Muscle of leg (tissue), 11 donors: ENCODE measurements around the gene PPP2R2C. TPM values are rescaled to one million over a fixed set of nuclear protein-coding genes. Genes with fewer than 3 reads are reported as not detected.
A peak's percentile ranks its signal among the peaks of the same experiment; 100 is the strongest.

Experiments
- DNase-seq: peaks from one replicate; pipeline ENCODE4 v3.0.0; 2013
- H3K27ac ChIP-seq: one replicate; pipeline ENCODE4 v1.5.1; 2013; ENCODE audit warnings: mild to moderate bottlenecking, low read length, control low read depth
- H3K27me3 ChIP-seq: one replicate; pipeline ENCODE4 v1.6.1; 2013; ENCODE audit warnings: low read length; ENCODE audit not compliant: control insufficient read depth, insufficient read depth
- H3K36me3 ChIP-seq: one replicate; pipeline ENCODE4 v1.6.1; 2013; ENCODE audit warnings: low read length; ENCODE audit not compliant: control insufficient read depth, insufficient read depth
- H3K4me1 ChIP-seq: one replicate; pipeline ENCODE4 v1.6.1; 2013; ENCODE audit warnings: low read length; ENCODE audit not compliant: control insufficient read depth, insufficient read depth
- H3K4me3 ChIP-seq: one replicate; pipeline ENCODE4 v1.5.1; 2013; ENCODE audit warnings: low read length, control low read depth
- H3K9me3 ChIP-seq: replicated peaks from 2 replicates; pipeline ENCODE4 v1.6.1; 2013; ENCODE audit warnings: low read depth, low read length; ENCODE audit not compliant: control insufficient read depth
- WGBS: methylation state at CpG from one replicate; pipeline ENCODE4 v1.1.5; 2013; ENCODE audit warnings: missing lambda C conversion rate; ENCODE audit not compliant: insufficient coverage; 5-methylcytosine and 5-hydroxymethylcytosine counted together
- polyA plus RNA-seq, 8 donors: library from polyadenylated mRNA; unstranded; fragments of 120-200 nt; gene quantifications; one replicate each; pipeline versions ENCODE4 v1.2.1 to v1.2.3, GENCODE V29; 2013; ENCODE audit warnings: inconsistent platforms in 1 of 8, low replicate concordance in 1 of 8; ENCODE audit not compliant: insufficient read length in 8 of 8, insufficient read depth in 1 of 8
- total RNA-seq: library from RNA; stranded (reverse); fragments of 120-200 nt; gene quantifications from one replicate; pipeline ENCODE4 v1.2.4, GENCODE V29; 2013

PPP2R2C gene
- total and polyA plus RNA-seq, 9 donors: 0.09 to 3.4 (median 0.17) TPM

DNA sequence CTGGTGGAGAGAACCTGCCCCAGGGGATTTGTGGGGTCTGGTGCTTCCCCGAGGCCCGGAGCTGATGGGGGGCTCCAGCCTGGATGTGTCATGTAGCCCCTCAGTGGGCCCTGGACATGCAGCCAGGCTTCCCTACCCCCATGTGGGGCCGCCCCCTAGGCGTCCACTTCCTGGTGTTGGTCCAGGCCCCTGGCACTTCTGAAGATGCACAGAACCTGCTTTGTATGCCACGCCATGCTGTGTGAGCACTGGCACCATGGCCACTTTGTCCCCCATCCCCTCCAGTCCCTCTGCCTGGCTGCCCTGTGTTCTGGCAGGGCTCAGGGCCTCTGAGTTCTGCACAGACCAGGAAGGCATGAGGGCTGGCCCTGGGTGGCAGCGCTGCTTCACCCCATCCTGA is 173.6 kb downstream of the PPP2R2C start:
- no peaks in the 10 kb centered on the region for H3K27me3 ChIP-seq
- H3K4me1 ChIP-seq: peaks cover 7% of the 10 kb centered on the region
- no peak overlapping the region for H3K27ac ChIP-seq
- no peak overlapping the region for H3K4me3 ChIP-seq
- H3K36me3 ChIP-seq: peaks cover 46% of the 10 kb centered on the region
- 86% methylated on average over 4 of the region's 6 CpGs for WGBS
- H3K9me3 ChIP-seq: no peaks in the 10 kb centered on the region
- DNase-seq: no peak

DNA sequence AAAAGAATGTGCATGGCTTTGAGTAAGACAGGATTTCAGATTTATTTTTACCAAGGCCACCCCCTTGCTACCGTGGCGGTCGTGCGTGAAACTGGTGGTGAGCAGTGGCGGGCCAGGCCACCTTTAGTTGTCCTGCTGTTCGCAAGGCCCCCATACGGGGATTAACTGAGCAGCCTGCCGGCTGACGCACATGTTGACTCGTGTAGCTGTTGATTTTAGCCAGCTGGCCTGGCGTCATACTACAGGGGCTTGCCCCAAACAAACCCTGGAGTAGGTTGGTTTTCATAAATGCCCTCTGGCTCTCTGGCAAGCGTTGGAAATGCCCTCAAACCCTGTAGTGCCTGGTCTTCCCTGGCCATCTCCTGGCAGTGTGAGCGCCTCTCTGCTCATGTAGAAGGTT is 174.4 kb downstream of the PPP2R2C start:
- Histone ChIP-seq H3K27me3 (no peaks in the 10 kb centered on the region), H3K27ac (peak overlapping the region; percentile 13), H3K9me3 (no peaks in the 10 kb centered on the region), H3K36me3 (peaks cover 41% of the 10 kb centered on the region), H3K4me1 (peaks cover 7% of the 10 kb centered on the region), H3K4me3 (no peak overlapping the region)
- peak; percentile 33 for DNase-seq
- 62% methylated on average over 13 of the region's 13 CpGs for WGBS

DNA sequence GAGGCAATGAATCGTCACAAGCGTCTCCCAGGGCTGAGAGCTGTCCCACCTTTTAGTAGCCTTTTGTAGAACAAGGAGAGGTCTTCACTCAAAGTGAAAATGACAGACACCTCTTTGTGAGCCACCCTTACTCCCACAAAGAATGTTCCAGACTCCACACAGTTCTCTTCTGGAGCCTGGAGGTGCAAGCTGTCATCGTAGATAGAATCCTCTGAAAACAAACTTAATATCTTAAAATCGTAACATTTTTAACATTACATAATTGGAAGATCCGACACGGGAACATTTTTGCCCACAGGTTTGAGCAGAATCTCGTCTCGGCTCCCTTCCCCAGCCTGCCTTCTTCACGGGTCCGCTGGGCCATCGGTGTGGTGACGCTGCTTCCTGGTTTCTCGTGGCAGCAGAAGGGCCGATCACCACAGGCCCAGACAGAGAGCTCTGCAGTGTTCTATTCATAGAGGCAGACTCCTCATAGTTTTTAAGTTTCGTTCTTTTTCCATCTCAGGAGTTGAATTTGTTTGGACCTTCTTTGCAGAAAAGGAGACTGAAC is 175.1 kb downstream of the PPP2R2C start:
- H3K27ac ChIP-seq: no peak overlapping the region
- H3K4me3 ChIP-seq: no peak overlapping the region
- H3K9me3 ChIP-seq: no peaks in the 10 kb centered on the region
- no peaks in the 10 kb centered on the region for H3K27me3 ChIP-seq
- no peak for DNase-seq
- WGBS: 89% methylated on average over 13 of the region's 15 CpGs
- peaks cover 37% of the 10 kb centered on the region for H3K36me3 ChIP-seq
- peaks cover 7% of the 10 kb centered on the region for H3K4me1 ChIP-seq

DNA sequence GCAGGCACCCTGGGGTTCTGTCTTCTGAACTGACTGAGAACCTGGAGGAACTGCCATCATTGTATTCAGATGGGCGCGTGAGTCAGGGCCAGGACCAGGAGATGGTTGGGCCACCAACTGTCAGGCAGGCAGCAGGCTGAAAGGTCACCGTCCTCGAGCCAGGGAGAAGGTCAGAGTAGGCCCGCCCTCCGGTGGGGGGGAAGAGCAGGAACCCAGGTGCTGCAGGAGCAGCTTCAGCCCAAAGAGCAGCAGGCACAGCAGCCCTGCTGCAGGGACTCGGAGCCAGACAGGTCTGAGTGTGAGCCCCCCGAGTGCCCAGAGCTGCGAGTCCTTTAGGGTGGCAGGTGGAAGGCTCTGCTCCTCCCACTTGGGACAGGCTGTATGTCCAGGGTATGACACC is 176.4 kb downstream of the PPP2R2C start:
- H3K4me3 ChIP-seq: no peak overlapping the region
- WGBS: 85% methylated on average over 9 of the region's 9 CpGs
- H3K27me3 ChIP-seq: no peaks in the 10 kb centered on the region
- no peaks in the 10 kb centered on the region for H3K9me3 ChIP-seq
- no peak overlapping the region for H3K27ac ChIP-seq
- peaks cover 33% of the 10 kb centered on the region for H3K36me3 ChIP-seq
- H3K4me1 ChIP-seq: peaks cover 7% of the 10 kb centered on the region
- no peak for DNase-seq

DNA sequence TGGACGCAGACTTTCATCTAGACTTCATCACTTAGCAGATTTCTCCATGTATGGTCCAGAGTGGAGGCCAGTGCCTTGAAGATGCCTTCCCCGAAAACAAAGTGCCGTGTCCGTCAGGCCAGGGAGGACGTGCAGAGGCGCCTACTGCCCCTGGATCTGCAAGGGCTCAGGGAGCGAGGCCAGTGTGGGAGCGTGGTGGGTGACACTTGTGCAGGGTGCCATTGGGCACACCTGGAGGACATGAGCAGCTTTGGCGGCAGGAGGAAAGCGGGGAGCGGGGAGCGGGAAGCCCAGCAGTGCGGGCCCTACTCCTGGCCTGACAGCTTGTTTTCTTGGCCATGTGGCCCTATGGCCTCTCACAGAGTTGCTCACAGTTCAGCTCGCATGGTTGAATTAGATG is 176.9 kb downstream of the PPP2R2C start:
- Histone ChIP-seq H3K4me1 (peaks cover 7% of the 10 kb centered on the region), H3K27me3 (no peaks in the 10 kb centered on the region), H3K36me3 (peaks cover 31% of the 10 kb centered on the region), H3K27ac (no peak overlapping the region), H3K9me3 (no peaks in the 10 kb centered on the region), H3K4me3 (no peak overlapping the region)
- no peak for DNase-seq
- 92% methylated on average over 11 of the region's 14 CpGs for WGBS

DNA sequence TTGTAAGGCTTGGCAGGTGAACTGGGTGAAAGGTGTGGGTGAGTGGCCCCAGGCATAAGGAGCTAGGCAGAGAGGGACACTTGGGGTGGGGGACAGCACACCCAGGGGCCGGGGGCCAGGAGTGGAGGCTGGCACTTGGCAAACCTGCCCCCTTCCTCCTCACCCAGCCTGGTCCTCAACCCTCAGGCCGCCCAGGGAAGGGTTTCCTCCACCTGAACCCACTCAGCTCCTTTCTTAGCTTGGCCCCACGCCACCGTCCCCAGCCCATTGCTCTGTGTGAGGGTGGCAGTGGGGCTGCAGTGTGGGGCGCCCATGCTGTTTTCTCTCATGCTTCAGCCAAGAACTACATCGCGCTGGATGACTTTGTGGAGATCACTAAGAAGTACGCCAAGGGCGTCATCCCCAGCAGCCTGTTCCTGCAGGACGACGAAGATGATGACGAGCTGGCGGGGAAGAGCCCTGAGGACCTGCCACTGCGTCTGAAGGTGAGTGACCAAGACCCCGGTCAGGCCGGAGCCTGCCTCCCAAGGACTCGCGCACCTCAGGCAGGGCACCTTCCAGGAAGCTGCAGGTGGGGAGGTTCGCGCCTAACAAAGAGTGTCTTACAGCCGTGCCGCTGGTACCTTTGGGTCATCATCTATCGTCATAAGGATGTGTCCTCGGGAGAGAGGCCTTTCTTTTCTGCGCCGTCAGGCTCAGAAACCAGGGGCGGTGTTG is 177.6 kb downstream of the PPP2R2C start:
- peaks cover 33% of the 10 kb centered on the region for H3K36me3 ChIP-seq

DNA sequence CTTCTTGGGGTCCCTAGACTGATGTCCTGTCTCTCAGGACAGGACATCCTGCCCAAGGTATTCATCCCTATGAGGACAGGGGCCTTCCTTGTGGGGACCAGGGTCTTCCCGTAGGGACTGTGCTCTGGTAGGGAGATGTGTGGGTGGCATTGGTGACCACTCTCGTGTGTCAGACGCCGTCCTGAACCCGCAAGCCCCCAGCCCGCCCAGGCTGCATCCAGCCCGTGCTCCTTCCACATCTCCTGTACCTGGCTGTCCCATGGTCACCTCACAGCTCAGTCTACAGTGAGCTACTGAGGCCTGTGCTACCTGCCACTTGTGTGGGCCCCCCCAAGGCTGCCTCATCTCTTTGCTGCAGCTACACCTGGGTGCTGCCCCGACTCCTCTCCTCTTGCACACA is 178.8 kb downstream of the PPP2R2C start:
- no peak overlapping the region for H3K27ac ChIP-seq
- H3K4me1 ChIP-seq: peaks cover 6% of the 10 kb centered on the region
- no peaks in the 10 kb centered on the region for H3K27me3 ChIP-seq
- H3K4me3 ChIP-seq: no peak overlapping the region
- 81% methylated on average over 8 of the region's 8 CpGs for WGBS
- no peak for DNase-seq
- peaks cover 41% of the 10 kb centered on the region for H3K36me3 ChIP-seq
- H3K9me3 ChIP-seq: no peaks in the 10 kb centered on the region

More for the DNA sequence above, 177.6 kb downstream of the PPP2R2C start:
- Histone ChIP-seq H3K4me3 (no peak overlapping the region), H3K4me1 (peaks cover 7% of the 10 kb centered on the region), H3K27ac (no peak overlapping the region), H3K27me3 (no peaks in the 10 kb centered on the region), H3K9me3 (no peaks in the 10 kb centered on the region)
- DNase-seq: no peak
- 95% methylated on average over 22 of the region's 27 CpGs for WGBS

DNA sequence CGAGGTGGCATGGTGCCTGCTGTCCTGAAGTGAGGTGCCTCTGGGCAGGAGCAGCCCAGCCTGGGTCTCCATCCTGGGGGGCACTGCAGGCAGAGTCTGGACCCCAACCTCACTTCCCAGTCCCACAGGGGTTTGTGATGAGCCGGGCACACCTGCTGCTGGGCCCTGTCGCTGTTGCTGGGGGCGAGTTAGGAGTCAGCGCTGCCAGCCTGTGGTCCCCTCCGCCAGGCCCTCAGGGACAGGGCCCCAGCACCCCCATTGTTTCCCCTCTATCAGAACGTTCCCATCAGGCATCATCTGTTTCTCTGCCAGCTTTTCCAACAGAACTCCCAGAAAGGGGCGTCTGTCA is 179.3 kb downstream of the PPP2R2C start:
- no peaks in the 10 kb centered on the region for H3K27me3 ChIP-seq
- no peaks in the 10 kb centered on the region for H3K9me3 ChIP-seq
- 87% methylated on average over 8 of the region's 8 CpGs for WGBS
- no peak for DNase-seq
- H3K36me3 ChIP-seq: peaks cover 44% of the 10 kb centered on the region
- no peak overlapping the region for H3K27ac ChIP-seq
- no peak overlapping the region for H3K4me3 ChIP-seq
- peaks cover under 1% of the 10 kb centered on the region for H3K4me1 ChIP-seq

DNA sequence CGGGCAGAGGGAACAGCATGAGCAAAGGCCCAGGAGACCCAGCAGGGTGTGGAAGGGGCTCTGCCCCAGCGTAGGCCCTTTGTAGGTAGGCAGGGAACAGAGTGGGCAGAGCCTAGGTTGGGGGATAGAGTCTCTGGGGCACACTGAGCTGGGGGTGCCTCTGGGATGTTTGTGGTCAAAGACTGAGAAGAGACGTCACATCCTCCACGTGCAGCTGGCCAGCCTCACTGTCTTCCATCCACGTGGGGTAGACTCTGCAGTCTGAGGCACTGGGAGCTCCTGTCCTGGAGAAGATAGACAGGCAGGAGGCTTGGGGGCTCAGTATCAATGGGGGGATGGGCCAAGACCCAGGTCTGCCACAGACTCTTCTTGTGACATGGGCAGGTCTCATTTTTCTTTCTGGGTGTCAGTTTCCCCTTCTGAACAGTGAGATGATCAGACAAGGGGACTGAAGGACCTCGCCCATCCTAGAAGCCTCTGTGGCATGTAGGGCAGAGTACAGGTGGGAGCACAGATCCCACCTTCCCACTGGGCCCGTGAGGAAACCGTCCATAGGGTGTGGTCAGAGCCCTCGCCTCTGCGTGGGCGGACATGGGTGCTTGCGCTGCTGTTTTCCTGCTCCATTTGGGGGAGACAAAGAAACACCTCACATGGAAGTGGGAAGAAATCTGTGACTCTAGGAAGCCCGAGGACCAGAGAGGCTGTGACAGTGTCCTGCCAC is 179.9 kb downstream of the PPP2R2C start:
- H3K27me3 ChIP-seq: no peaks in the 10 kb centered on the region
- H3K9me3 ChIP-seq: no peaks in the 10 kb centered on the region
- H3K27ac ChIP-seq: no peak overlapping the region
- WGBS: 89% methylated on average over 12 of the region's 13 CpGs
- no peak overlapping the region for H3K4me3 ChIP-seq
- DNase-seq: no peak
- H3K36me3 ChIP-seq: peaks cover 48% of the 10 kb centered on the region
- H3K4me1 ChIP-seq: no peaks in the 10 kb centered on the region

DNA sequence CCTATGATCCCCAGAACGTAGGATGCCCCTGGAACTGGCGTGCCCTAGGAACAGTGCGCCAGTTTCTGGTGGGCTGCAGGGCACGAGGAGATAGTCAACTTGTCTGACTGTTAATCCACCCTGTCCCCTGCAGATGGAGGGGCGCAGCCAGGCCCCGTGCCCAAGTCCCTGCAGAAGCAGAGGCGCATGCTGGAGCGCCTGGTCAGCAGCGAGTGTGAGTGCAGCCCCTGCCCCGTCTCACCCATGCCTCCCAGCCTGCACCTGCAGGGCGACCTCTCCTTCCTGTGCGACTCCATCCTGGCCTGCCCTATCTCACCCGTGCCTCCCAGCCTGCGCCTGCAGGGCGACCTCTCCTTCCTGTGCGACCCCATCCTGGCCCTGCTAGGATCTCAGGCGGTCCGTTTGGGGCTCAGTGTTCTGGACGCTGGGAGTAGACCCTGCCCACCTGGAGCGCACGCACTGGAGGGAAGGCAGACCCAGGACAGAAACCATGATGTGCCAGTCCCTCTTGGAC is 180.6 kb downstream of the PPP2R2C start:
- Histone ChIP-seq H3K36me3 (peaks cover 54% of the 10 kb centered on the region), H3K27ac (no peak overlapping the region), H3K9me3 (no peaks in the 10 kb centered on the region), H3K27me3 (no peaks in the 10 kb centered on the region), H3K4me3 (no peak overlapping the region), H3K4me1 (no peaks in the 10 kb centered on the region)
- no peak for DNase-seq
- WGBS: 72% methylated on average over 21 of the region's 21 CpGs
